Testis (tissue), 3 donors: ENCODE measurements around the gene LARGE2. TPM values are rescaled to one million over a fixed set of nuclear protein-coding genes. Genes with fewer than 3 reads are reported as not detected.
A peak's percentile ranks its signal among the peaks of the same experiment; 100 is the strongest.

Source experiments
- DNase-seq: peaks from one replicate; pipeline ENCODE4 v3.0.0-alpha.2; 2019
- H3K27ac ChIP-seq, 2 donors: fragments of 200-600 bp; sonication (generic); one replicate each; pipeline ENCODE4 v1.5.1; 2019
- H3K27me3 ChIP-seq: fragments of 200-600 bp; sonication (generic); one replicate; pipeline ENCODE4 v1.5.1; 2019
- H3K36me3 ChIP-seq: fragments of 200-600 bp; sonication (generic); one replicate; pipeline ENCODE4 v1.5.1; 2017; ENCODE audit warnings: low read depth; ENCODE audit errors: missing control alignments
- H3K4me1 ChIP-seq: fragments of 200-600 bp; sonication (generic); one replicate; pipeline ENCODE4 v1.5.1; 2019
- H3K4me3 ChIP-seq, 2 donors: fragments of 200-600 bp; sonication (generic); one replicate each; pipeline ENCODE4 v1.5.1; 2017 to 2019
- H3K9me3 ChIP-seq: fragments of 200-600 bp; sonication (generic); one replicate; pipeline ENCODE4 v1.5.1; 2017
- CTCF ChIP-seq, 3 experiments: fragments of 450-650 bp in 2 of 3; fragments of 200-600 bp in 1 of 3; sonication (generic) in 1 of 3; IDR thresholded peaks; one replicate each; pipeline ENCODE4 v1.5.1; 2016 to 2019; ENCODE audit warnings: antibody characterized with exemption in 3 of 3, mild to moderate bottlenecking in 2 of 3, moderate library complexity in 1 of 3
- POLR2A ChIP-seq: fragments of 450-650 bp; IDR thresholded peaks from one replicate; pipeline ENCODE4 v1.6.1; 2017; ENCODE audit warnings: antibody characterized with exemption, mild to moderate bottlenecking, moderate library complexity
- WGBS, 2 donors: methylation state at CpG; one replicate each; pipeline ENCODE4 v1.1.5; 2018; 5-methylcytosine and 5-hydroxymethylcytosine counted together
- intact Hi-C: fragments of 100-400 bp; cut with DNase I; formaldehyde crosslinking; loops from one replicate; pipeline ENCODE4 v1.15.1; 2023; ENCODE audit warnings: low total_unique reads
- polyA plus RNA-seq: library from polyadenylated mRNA; stranded (reverse); fragments of 350-450 nt; fragmentation: Illumina TruSeq; extraction: RNeasy Lipid Tissue Mini Kit (QIAGEN cat#74804); gene quantifications from one replicate; pipeline ENCODE4 v1.2.3, GENCODE V29; 2014; ENCODE audit warnings: low read depth, low replicate concordance; ENCODE audit not compliant: insufficient read depth
- total RNA-seq, 2 donors: library from RNA; depleted of rRNA; stranded (reverse); fragments of >200 nt; gene quantifications; one replicate each; pipeline ENCODE4 v1.2.3, GENCODE V29; 2016

The LARGE2 gene
- total and polyA plus RNA-seq, 3 donors from 2014 or later: 2.1 to 4.7 (median 3.4) TPM

DNA sequence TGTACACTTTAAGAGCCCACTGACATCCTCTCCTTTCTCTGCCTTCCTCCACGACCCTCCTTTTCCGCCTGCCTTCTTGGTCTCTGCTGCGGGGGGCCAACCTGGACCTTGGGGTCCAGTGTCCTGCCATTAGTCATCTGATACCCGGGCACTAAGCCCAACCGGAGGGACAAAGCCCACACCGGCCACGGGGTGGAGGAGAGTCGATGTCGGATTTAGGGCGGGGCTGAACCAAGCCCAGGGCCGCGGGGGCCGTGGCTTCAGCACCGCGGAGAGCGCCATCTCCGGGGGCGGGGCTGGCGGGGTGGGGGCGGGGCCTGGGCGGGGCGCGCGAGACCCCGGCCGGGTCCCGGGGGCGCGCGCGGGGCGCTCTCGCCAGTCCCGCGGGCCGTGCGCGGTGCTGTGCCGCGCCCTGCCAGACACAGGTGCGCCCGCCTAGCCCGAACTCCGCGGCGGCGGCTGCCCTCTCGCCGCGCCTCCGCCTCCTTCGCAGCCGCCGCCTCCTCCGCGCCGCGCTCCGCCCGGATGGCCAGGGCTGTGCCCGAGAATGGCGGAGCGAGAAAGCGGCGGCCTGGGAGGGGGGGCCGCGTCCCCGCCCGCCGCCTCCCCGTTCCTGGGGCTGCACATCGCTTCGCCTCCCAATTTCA, 37.1 kb upstream of the LARGE2 start, which contains the start of gene MAPK8IP1:
Gene MAPK8IP1 (plus strand): TSS at position 378 of the 647 bp plus-strand sequence. CDS start 170 bp downstream, at position 548.
- peak; percentile 65 for DNase-seq
- H3K9me3 ChIP-seq: no peaks in the 10 kb centered on the region
- H3K36me3 ChIP-seq: no peaks in the 10 kb centered on the region
- no peak for TF ChIP-seq CTCF (IDR thresholded peaks at IDR 0.05)
- TF ChIP-seq POLR2A: no peak
- no peaks in the 10 kb centered on the region for H3K27me3 ChIP-seq
- intact Hi-C loops: no loop called here
- peak within 1 kb of the TSS; percentile 54 to 62 for H3K4me3 ChIP-seq
- H3K4me1 ChIP-seq: no peaks in the 10 kb centered on the region
- 5 to 7% methylated on average over 3 to 26 of the region's 73 CpGs for WGBS, 2 donors
- H3K27ac ChIP-seq: no peak within 1 kb of the TSS

DNA sequence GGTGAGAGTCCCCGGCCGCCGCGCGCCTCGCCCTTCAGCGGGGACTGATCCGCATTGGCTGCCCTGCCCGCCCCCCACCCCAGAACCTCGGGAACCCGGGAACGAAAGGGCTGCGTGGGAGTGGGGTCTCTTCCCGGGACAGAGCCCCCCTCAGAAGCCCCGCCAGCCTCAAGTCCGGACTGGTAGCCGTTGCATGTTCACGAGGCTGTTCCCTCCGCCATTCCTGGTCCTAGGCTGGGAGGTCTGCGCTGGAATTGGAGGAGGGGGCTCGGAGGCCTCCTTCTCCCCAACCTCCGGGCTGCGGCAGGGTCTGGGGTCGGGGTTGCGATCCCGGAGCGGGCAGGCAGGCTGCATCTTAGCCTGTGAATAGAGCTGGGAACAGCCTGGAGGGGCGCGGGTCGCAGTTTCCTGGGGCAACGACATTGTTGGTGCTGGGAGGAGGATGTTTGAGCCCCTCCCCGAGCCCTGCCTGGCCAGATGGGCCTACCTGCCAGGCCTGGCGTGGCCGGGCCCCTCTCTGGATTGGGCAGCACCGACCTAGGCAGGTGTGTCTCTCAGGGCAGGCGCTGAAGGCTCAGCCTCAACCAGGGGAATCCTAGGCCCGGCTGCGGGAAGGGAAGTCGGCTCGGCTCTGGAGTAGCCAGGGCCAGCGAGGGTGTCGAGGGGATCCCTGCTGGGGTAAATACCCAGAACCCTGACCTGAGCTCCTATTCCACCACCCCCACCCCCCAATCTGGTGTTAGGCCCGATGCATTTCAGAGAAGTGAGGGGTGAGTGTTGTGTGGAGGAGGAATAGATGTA, 36.3 kb upstream of the LARGE2 start:
- 16 to 21% methylated on average over 16 to 43 of the region's 43 CpGs for WGBS, 2 donors
- DNase-seq: no peak
- no peak overlapping the region for H3K27ac ChIP-seq

GRCh38 chr11:45886816-45887520, 35.5 kb upstream of the LARGE2 start:
- intact Hi-C loops: no loop called here
- Histone ChIP-seq H3K4me1 (no peaks in the 10 kb centered on the region), H3K27ac (no peak overlapping the region), H3K4me3 (no peak overlapping the region), H3K27me3 (no peaks in the 10 kb centered on the region), H3K36me3 (no peaks in the 10 kb centered on the region), H3K9me3 (no peaks in the 10 kb centered on the region)
- TF ChIP-seq CTCF (IDR thresholded peaks at IDR 0.05): no peak
- no peak for TF ChIP-seq POLR2A
- WGBS, 2 donors: 76% methylated on average over 3 to 4 of the region's 4 CpGs
- no peak for DNase-seq

More for the DNA sequence above, 36.3 kb upstream of the LARGE2 start:
- Histone ChIP-seq H3K9me3 (no peaks in the 10 kb centered on the region), H3K4me1 (no peaks in the 10 kb centered on the region), H3K4me3 (peak overlapping the region; percentile 54 to 62), H3K27me3 (no peaks in the 10 kb centered on the region), H3K36me3 (no peaks in the 10 kb centered on the region)
- intact Hi-C loops: no loop called here
- no peak for TF ChIP-seq CTCF (IDR thresholded peaks at IDR 0.05)
- TF ChIP-seq POLR2A: no peak

DNA sequence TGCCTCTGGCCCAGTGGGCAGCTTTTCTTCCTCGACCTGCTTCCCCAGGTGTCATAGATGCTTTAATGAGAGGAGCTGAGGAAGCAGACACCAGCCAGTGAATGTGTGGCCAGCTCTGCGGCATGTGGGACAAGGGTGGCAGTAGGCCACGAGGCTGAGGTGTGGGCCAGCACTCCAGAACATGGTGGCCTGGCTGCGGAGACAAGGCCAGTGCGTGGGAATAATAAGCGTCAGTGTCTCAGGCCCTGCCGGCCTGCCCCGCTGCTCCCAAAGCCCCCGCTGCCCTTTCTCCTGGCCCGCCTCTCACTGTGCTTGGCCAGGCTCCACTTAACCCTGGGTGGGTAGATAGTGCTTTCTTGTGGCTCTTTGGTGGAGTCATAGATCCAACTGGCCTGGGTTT, 34.9 kb upstream of the LARGE2 start:
- Histone ChIP-seq H3K9me3 (no peaks in the 10 kb centered on the region), H3K27ac (no peak overlapping the region), H3K27me3 (no peaks in the 10 kb centered on the region), H3K4me3 (no peak overlapping the region), H3K4me1 (no peaks in the 10 kb centered on the region), H3K36me3 (no peaks in the 10 kb centered on the region)
- intact Hi-C loops: no loop called here
- TF ChIP-seq CTCF (IDR thresholded peaks at IDR 0.05) (no peak), POLR2A (no peak)
- no peak for DNase-seq
- WGBS, 2 donors: 85 to 86% methylated on average over 5 to 10 of the region's 10 CpGs
